ENCODE measurements around the gene FRMD4A.

The FRMD4A gene

DNA sequence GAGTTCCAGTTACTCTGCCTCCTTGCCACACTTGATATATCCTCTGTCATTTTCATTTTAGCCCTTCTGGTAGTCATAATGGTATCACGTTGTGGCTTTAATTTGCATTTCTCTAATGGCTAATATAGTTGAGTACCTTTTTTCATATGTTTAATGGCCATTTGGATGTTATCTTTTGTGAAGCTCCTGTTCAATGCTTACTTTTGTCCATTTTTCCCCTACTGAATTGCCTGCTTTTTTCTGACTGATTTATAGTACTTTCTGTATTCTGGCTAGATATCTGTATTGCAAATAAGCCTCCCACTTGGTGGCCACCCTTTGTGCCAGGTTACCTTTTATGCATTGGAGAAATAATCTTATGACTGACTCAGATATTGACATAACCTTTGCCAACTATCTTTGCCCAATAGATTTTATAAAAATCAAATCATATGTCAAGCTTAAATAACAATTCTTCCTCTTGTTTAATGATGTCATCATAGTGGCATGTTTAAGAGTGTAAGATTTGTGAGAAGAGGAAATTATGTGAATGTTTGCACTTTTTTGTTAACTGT is 693.3 kb downstream of the FRMD4A start:
- DNase-seq (ENCODE audit: low read depth) = no peak

DNA sequence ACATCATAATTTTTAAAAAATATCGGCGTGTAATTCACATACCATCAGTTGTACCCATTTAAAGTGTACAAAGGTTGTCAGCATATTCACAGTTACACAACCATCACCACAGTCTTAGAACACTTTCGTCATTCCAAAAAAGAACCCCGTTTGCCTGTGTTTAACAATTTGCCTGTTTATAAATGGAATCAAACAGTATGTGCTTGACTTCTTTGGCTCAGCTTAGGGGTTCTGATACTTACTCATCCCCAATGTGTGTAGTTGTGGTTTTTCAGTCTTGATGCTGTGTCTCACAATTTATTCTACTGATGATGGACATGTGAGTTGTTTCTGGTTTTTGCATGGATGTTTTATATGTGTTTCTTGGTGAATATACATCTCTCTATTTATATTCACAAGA is 693.9 kb downstream of the FRMD4A start:
- no peak for DNase-seq (ENCODE audit: low read depth)

DNA sequence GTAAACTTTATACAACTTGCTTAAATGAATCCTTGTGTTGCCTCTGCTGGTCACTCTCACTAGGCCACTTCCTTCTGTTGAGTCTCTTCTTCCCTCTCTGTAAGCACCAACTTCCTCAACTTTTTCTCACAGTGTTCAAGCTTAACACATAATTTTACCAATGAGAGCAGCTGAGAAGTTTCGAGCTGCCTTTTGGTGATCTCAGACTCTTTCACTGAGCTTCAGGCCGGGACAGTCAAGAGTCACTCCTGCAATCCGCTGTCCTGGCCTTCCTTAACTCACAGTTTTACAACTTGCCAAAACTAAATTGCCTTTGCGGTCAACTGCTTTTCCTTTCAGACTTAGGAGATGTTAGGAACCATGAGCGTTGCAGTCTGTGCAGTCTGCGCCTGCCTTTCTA is 696.5 kb downstream of the FRMD4A start:
- no peak for DNase-seq (ENCODE audit: low read depth)

DNA sequence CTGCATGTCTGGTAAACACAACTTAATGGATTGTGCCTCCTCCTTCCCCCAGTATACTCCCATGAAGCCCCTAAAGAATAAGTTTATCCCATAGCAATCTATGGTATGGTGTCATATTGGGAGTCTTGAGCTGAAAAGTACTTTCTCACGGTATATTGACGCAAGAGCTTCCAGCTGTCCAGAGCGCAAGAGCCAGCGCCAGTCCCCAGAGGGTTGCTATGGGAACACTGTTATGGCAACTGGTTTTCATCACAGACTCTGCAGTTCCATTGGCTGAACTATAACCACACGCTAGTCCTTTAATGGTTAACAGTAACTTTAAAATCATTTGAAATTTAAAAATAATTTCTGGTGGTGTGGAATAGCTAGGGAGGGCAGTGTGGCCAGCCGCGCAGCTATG is 697.0 kb downstream of the FRMD4A start:
- DNase-seq (ENCODE audit: low read depth) = no peak

DNA sequence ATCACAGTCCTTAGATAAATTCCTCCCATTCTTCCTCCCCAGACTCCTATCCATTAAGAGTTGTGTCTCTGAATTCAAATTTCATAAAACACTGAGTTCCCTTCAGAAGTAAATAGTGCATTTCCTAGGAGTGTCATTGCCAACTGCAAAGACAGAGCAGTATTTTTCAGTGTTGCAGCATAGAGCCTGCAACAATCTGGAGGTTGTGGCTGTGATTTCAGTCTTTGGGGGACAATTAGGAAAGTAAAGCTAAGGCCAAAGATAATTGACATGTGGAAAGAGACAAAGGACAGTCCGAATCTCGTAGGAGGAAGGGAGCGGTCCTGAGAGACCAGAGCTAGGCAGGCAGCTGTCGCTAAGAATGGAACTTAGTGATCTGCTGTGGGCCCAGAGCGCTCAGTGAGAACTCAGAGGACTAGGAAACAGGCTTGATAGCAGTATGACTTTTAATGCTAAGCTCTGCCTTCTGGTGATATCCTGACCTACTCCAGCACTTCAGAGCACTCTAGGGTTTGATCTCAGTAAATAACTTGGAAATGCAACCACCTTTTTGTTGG is 697.8 kb downstream of the FRMD4A start:
- DNase-seq (ENCODE audit: low read depth) = no peak

DNA sequence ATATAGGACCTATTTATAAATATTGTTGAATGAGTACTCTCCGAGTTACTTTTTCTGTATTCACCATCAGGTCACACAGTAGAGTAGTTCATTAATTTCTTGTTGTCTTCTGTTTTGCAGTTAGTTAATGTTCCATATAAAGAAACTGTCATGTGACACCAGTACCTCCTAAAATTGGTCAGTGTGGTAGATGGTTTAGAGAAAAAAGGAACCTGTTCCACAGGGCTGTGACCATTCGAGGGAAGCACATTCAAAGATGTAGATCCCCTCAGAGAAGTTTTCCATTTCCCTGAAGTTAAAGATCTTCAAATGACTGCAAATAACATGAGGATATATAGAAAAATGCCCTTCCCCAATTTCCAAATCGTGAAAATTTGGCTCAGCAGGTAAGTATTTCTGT is 698.3 kb downstream of the FRMD4A start:
- no peak for DNase-seq (ENCODE audit: low read depth)

DNA sequence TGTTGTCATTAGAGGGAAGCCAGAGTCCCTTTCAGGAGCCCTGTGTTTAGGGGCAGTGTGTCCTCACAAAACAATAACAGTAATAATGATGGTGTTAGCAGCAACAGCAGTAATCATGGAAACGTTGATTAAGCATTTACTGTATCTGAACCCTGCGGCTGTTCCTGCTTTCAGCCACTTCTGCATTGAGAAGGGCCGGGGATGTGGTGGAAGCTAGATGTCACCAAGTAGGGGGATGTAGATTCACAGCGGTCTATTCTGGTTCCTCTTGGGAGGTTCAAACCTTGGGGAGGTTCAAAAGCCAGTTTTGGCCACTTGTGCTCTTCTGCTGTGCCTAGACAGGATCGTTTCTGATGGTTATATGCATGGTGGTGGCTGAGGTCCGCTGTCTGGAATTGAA is 699.1 kb downstream of the FRMD4A start:
- DNase-seq (ENCODE audit: low read depth) = no peak

DNA sequence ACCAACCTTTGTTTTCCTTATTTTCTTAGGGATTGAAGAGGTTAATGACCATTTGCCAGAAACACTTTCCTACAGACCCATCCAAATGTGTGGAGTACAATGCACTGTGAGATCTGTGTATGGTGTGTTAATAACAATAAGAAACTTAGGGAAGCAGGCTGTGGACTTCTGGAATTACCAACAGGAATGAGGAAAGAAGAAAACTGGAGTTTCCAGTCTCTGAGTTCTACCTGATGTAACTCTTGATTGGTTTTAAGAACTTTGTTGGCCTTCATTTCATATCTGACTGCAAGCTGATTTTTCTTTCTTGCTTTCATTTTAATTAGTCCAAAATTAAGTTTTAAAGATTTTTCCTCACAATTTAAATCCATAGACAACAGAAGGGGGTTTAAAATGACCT is 700.5 kb downstream of the FRMD4A start:
- no peak for DNase-seq (ENCODE audit: low read depth)

DNA sequence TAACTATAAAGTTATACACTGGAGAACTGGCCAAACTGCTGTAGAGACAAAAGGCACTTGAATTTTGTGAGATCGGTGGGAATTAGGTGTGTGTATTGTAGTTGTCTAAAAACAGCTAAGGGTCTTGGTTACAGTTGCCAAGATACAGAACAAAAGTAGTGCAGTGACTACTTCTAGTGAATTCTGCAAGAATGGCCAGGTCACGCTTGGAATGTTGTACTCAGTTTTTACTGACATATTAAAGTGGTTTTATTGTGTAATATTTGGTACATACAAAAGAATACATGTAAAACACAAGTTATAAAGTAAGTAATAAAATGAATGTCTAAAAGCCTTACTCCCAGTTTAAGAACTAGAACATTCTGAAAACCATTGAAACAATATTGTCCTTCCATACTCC is 701.6 kb downstream of the FRMD4A start:
- no peak for DNase-seq (ENCODE audit: low read depth)

DNA sequence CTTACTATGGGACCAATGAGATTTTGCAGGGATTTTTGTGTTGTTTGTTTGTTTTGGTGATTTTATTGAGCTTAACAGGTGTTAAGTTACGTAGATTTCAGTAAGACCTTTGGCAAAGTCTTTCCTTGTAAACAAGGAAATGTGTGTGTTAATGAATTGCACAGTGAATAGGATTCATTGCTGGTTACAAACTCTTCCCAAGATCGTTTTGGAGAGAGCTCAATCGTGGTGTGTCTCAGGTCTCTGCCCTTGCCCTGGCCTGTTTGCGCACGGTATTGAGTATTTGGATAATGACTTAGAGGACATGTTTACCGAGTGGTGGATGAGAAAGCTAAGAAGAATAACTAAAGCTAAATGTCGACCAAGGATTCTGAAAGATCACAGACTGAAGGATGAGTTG is 702.1 kb downstream of the FRMD4A start:
- DNase-seq (ENCODE audit: low read depth) = no peak

DNA sequence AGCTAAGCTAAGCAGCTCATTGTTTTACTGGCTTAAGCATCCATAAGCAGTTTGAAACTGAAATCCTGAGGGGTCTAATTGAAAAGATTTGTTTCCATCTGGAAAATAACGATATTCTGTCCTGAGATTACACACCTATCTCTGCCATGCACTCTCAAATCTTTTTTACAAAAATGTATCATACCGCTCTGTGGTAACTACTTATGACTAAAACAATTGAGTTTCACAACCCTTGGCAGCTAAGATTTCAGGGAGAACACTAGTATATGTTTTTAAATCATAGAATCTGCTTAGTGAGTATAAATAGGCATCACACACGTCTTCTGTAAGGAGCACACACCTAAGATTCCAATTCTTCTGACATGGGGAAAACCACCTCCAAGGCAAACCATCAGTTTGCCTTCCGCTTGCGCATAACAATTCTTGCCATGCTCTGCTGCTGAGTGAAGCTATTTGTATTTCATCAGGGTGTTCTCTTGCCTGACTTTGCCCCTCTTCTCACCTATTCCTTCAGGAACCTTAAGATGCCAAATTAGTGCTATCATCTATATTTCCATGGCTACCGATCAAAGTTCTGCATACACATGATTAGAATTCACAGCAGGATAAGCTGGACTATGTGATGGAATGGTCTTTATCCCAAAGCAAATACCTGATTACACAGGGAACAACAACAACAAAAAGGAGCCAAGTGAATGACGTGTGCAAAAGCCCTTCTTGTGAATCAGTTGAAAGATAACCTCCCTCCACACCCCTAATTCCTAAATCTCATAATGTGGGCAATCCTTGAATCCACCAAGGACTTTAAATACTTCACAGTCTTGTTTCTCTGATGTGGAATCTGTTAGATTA is 703.0 kb downstream of the FRMD4A start:
- no peak for DNase-seq (ENCODE audit: low read depth)

DNA sequence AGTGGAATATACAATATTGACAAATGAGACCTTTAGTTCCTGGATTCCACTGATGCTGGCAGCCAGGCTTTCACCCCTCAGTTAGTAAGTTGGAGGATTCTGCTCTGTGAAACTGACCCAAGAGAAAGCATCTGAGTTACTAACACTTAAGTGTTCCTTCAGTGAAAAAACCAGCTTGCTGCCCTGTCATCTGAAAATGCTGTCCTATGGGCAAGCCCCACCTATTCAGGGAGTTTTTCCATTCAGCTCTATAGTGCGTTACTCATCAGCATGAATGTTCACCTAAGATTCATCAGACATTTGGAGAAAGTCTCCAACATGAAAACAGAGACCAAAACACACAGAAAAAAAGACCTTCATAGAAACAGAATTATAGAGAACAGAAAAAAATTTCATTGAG is 706.1 kb downstream of the FRMD4A start:
- DNase-seq (ENCODE audit: low read depth) = no peak

DNA sequence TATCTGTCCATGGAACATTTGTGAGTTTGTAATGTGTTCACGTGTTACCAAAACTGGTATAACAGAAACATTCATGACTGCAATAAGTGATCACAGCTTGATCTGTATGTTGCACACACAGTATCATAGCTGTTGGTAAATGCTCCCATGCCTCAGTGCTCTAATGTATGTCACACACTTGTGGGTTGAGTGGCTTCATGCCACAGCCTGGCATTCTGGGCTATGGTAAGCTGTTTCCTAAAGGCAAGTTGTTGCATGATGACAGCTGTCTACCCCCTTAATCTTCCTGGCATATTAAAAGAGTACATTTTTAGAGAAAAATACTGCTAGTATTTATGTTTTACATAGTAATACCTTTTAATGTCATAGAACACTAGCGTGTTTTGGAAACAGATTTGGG is 708.8 kb downstream of the FRMD4A start:
- DNase-seq (ENCODE audit: low read depth) = no peak

DNA sequence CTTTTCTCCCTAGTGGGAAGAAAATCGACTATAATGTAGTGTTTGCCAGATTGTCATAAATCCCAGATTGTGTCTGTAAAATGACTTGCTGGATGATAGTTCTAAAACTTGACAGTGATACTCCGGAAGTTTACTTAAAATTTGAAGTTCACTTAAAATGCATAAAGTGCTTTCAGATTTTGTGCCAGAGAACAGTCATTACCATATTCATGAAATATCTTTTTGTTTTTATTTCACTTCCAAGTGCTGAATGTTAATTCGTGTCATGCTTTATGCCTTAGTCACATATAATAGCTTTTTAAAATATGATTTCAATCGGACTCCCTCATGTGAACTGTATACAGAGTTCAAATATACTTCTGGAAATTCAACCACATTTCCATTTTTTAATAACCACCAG is 713.6 kb downstream of the FRMD4A start:
- no peak for DNase-seq (ENCODE audit: low read depth)

DNA sequence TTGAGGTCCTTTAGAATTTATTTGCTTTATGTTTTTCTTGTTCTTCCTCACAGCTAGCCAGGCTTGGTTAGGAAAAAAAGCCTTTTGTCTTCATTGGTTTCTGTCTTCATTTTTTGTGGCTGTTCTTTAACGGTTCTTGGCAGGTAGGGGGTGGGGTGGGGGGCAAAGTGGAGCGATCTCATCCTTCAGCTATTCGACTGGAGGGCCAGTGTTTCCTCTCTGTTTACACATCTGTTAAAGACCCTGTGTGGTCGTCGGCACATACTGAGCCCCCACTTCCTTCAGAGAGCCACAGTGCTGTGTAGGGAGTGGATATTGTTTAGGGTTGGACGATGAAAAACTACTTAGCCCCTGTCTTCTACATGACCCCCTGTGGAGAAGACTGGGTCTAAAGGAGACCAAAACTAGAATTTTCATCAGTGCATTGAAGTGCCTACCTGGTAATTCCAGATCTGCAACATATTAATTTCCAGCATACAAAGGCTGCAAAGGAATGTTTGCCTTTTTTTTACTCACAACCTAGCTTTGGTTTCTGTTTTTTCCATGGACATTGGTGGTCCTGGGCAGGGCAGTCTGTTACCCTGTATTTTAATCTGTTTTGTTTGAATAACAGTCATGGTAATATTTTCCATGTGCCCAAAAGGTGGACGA is 714.9 kb downstream of the FRMD4A start:
- DNase-seq (ENCODE audit: low read depth) = no peak

DNA sequence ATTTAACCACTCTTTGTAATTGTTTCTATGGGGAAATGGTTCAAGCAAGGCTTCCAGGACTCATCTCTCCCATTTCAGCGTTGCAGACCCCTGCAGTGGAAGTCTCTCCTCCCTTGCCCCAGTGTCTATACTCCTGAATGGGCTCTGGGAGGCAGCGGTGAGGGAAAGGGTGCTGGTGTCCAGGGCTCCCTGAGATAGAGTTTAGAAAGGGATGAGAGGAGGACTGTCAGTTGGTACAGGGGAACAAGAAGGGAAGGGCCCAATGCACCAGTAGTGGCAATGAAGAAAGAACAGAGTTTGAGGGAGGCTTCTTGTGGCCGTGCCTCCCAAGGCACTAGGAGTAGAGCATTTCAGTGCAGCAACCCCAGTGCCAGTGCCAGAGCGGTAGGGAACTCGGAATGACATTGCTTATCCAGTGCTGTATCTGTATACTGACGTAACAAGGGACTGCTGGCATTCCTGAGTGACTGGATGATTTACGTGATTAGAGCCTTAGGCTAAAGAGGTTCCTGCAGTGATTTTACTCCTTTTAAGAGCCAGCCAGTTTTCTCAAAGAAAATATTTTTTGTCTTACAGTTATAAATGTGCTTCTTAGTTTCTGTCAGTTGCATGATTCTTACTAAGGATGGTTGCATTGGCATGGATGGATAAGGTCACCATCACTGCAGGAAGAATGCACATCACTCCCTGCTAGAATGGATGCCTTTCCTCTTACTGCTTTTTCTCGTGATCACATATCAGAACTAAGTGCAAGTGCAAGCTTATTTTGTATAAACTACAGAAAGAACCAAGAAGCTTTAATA is 716.0 kb downstream of the FRMD4A start:
- DNase-seq (ENCODE audit: low read depth) = no peak

DNA sequence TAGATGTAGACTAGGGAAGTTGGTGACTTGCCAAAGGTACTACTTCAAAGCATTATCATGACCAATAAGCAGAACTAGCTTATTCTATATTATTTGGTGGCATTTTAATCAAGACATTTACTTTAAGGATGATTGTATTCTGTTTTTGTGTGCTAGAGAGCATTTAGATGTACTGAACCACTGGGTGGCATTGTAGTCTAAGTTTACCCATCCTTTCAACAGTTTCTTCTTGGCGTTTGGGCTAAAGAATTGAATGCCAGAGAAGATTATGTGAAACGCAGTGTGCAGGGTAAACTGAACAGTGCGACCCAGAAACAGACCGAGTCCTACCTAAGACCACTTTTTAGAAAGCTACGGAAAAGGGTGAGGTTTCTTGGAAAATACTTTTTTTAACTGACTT is 717.2 kb downstream of the FRMD4A start:
- no peak for DNase-seq (ENCODE audit: low read depth)

DNA sequence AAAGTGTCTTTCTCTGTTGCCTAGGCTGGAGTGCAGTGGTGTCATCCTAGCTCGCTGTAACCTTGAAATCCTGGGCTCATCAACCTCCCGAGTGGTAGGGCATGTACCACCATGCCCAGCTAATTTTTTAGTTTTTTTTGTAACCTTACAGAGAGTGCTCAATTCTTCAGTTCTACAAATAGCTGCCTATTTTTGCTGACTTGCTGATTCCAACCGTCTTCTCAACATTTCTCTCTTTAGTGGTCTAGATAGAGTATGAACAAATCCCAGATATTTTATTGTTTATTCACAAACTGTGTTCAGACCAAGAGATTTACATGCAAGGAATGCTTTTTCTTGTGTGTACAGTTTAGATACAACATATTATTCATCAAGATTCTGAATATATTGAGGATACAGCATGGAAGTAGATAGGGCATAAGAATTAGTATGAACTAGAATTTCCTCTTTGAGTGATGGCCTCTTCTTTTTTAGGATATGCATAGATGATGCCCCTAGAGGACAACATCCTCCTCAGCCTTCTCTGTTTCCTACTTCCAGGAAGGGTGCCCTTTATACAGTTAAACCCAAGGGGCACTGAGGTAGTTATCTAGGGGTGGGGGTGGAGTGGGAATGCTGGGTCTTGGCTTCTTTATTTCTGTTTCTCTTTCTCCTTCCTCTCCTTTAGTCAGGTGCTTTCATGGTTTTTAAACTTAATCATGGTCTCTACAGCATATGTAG is 717.9 kb downstream of the FRMD4A start:
- no peak for DNase-seq (ENCODE audit: low read depth)

DNA sequence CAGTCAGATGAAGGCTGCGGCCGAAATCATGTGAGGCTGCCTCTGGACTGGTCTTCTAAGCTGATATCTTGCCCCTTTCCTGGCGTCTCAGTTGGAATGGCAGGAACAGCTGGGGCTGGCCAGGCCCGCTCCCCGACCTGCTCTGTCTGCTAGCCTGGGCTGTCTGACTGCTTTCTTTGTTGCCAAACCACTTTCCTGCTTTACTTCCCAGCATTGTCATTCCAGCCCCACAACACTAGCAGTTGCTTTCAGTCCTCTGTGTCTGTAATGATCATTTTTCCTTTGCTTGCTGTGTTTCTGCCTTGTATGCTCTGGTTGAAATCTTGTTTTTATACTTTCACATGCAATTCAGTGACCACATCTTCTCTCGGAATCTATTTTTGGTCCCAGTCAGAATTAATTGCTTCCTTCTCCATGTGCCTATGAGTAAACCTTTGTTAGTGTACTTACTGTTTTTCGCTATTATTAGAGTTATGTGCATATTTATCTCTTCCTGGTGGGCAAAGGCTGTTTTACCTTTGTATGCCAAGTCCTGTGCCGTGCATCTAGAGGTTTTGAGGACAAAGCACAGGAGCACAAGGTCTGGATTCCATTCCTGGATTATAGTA is 722.4 kb downstream of the FRMD4A start:
- no peak for DNase-seq (ENCODE audit: low read depth)

DNA sequence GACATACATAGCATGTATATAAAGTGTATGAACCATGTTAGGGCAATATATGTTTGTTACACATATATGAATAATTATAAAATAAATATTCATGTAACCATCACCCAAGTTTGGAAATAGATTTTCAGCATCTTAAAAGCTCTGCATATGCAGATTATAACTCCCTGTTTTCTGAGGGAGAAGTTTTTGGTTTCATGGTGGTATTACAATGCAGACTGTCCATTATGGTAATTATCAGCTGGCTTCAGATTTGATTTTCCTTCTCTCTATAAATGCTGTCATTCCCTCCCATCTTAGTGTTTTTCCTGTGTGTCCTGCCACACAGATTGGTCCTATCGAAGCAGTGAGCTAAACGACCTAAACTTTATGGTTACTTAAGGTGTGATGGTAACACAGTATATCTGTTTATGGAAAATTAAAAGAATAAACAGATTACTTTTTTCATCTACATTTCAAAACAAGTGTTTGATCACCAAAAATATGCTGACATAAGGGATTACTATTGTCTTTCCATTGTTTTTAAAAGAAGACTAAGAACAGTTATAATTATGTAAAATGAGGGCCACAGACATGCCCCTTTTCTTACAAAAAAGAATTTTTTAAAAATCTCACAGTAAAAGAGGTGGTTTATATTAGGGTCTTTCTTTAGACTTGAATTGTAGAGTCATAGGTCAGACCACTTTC is 726.2 kb downstream of the FRMD4A start:
- no peak for DNase-seq (ENCODE audit: low read depth)

DNA sequence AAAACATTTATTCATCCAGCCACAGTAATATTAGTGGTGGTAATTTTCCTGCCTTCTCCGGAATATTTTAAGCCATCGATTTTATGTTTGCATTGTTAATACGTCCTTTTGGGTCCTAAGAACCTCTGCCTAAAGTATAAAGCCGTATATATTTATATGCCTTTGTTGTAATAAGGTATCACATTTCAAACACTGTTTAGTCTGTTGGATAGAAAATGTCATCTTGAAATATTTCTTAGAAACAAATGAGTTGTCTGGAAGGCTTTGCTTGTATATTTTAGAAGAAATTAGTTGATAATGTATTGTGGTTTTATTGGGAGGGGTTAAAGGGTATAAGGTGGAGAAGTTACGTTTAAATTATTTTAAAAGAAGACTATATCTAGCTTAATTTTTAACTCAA is 732.8 kb downstream of the FRMD4A start:
- no peak for DNase-seq (ENCODE audit: low read depth)

Data from activated T-cell treated with anti-CD3 and anti-CD28 coated beads for 24 hours (primary cell).